Measurements from ENCODE around the gene ZIC5.

The ZIC5 gene

GRCh38 chr13:99979453-99980200 lies 8.1 kb upstream of the ZIC5 start:
- H3K9ac ChIP-seq (ENCODE audit: low read length), result no peak overlapping the region
- no peaks in the 10 kb centered on the region for H3K79me2 ChIP-seq (ENCODE audit: insufficient read depth, low read length)
- no peak overlapping the region for H3K27ac ChIP-seq (ENCODE audit: low read depth, low read length)
- H4K20me1 ChIP-seq (ENCODE audit: low read depth, low read length), result no peaks in the 10 kb centered on the region
- no peak overlapping the region for H2AFZ ChIP-seq (ENCODE audit: low read depth, low read length, severe bottlenecking)
- no peaks in the 10 kb centered on the region for H3K9me2 ChIP-seq (replicated peaks; ENCODE audit: insufficient read depth, low read length)
- TF ChIP-seq EZH2phosphoT487 (conservative IDR thresholded peaks at IDR 0.05; ENCODE audit: low read length) (no peak), CTCF (IDR thresholded peaks at IDR 0.05; ENCODE audit: insufficient read depth, low read length, poor library complexity, severe bottlenecking) (no peak)
- no peak overlapping the region for H3K4me2 ChIP-seq (ENCODE audit: low read depth, low read length, poor library complexity, severe bottlenecking)
- no peaks in the 10 kb centered on the region for H3F3A ChIP-seq (ENCODE audit: insufficient read depth)
- no peaks in the 10 kb centered on the region for H3K9me3 ChIP-seq (ENCODE audit: insufficient read depth, low read length)
- no peak overlapping the region for H3K4me3 ChIP-seq (ENCODE audit: insufficient read depth, low read length, poor library complexity, severe bottlenecking)
- H3K27me3 ChIP-seq (ENCODE audit: low read length), result no peaks in the 10 kb centered on the region
- no peaks in the 10 kb centered on the region for H3K36me3 ChIP-seq (ENCODE audit: low read length)

- Histone ChIP-seq H3K4me3 (ENCODE audit: insufficient read depth, low read length, poor library complexity, severe bottlenecking) (no peak overlapping the region), H2AFZ (ENCODE audit: low read depth, low read length, severe bottlenecking) (no peak overlapping the region), H3K27ac (ENCODE audit: low read depth, low read length) (no peak overlapping the region), H3K36me3 (ENCODE audit: low read length) (no peaks in the 10 kb centered on the region), H3K79me2 (ENCODE audit: insufficient read depth, low read length) (no peaks in the 10 kb centered on the region), H3F3A (ENCODE audit: insufficient read depth) (no peaks in the 10 kb centered on the region), H3K4me2 (ENCODE audit: low read depth, low read length, poor library complexity, severe bottlenecking) (no peak overlapping the region), H3K9me3 (ENCODE audit: insufficient read depth, low read length) (no peaks in the 10 kb centered on the region), H3K27me3 (ENCODE audit: low read length) (no peaks in the 10 kb centered on the region), H3K9me2 (replicated peaks; ENCODE audit: insufficient read depth, low read length) (no peaks in the 10 kb centered on the region), H3K9ac (ENCODE audit: low read length) (no peak overlapping the region), H4K20me1 (ENCODE audit: low read depth, low read length) (no peaks in the 10 kb centered on the region)
- TF ChIP-seq EZH2phosphoT487 (conservative IDR thresholded peaks at IDR 0.05; ENCODE audit: low read length) (no peak), CTCF (IDR thresholded peaks at IDR 0.05; ENCODE audit: insufficient read depth, low read length, poor library complexity, severe bottlenecking) (no peak)
Observed at GRCh38 chr13:99978799-99979452, 7.4 kb upstream of the ZIC5 start.

- no peak overlapping the region for H3K4me3 ChIP-seq (ENCODE audit: insufficient read depth, low read length, poor library complexity, severe bottlenecking)
- no peak overlapping the region for H3K4me2 ChIP-seq (ENCODE audit: low read depth, low read length, poor library complexity, severe bottlenecking)
- TF ChIP-seq EZH2phosphoT487 (conservative IDR thresholded peaks at IDR 0.05; ENCODE audit: low read length), result no peak
- no peak for TF ChIP-seq CTCF (IDR thresholded peaks at IDR 0.05; ENCODE audit: insufficient read depth, low read length, poor library complexity, severe bottlenecking)
- no peaks in the 10 kb centered on the region for H3K9me2 ChIP-seq (replicated peaks; ENCODE audit: insufficient read depth, low read length)
- H3K27ac ChIP-seq (ENCODE audit: low read depth, low read length), result no peak overlapping the region
- H2AFZ ChIP-seq (ENCODE audit: low read depth, low read length, severe bottlenecking), result no peak overlapping the region
- no peaks in the 10 kb centered on the region for H4K20me1 ChIP-seq (ENCODE audit: low read depth, low read length)
- no peaks in the 10 kb centered on the region for H3K27me3 ChIP-seq (ENCODE audit: low read length)
- H3K9ac ChIP-seq (ENCODE audit: low read length), result no peak overlapping the region
- H3K9me3 ChIP-seq (ENCODE audit: insufficient read depth, low read length), result no peaks in the 10 kb centered on the region
- H3F3A ChIP-seq (ENCODE audit: insufficient read depth), result no peaks in the 10 kb centered on the region
- H3K36me3 ChIP-seq (ENCODE audit: low read length), result no peaks in the 10 kb centered on the region
- no peaks in the 10 kb centered on the region for H3K79me2 ChIP-seq (ENCODE audit: insufficient read depth, low read length)
Observed at GRCh38 chr13:99977912-99978798, 6.6 kb upstream of the ZIC5 start.
